Activated CD8-positive, alpha-beta memory T cell treated with anti-CD3 and anti-CD28 coated beads for 36 hours (primary cell): ENCODE results near the gene PCK2. TPM values are rescaled to one million over a fixed set of nuclear protein-coding genes. Genes with fewer than 3 reads are reported as not detected.

Experiments used
- CTCF ChIA-PET: fragments of 350-600 bp; sonication (Branson Sonifier 250); formaldehyde crosslinking; loops from one replicate; lab custom pipeline; 2021; ENCODE audit warnings: antibody characterized with exemption; lab: Charles Lee
- POLR2A ChIA-PET: fragments of 350-600 bp; sonication (Branson Sonifier 250); formaldehyde crosslinking; loops from one replicate; lab custom pipeline; 2021; ENCODE audit warnings: antibody characterized with exemption; lab: Charles Lee
- total RNA-seq, 2 experiments: library from RNA; stranded (reverse); gene quantifications; one replicate each; pipeline ENCODE4 v1.2.3, GENCODE V29; 2021

Gene PCK2
- total RNA-seq, 2 experiments from 2014 or later = 118 to 125 TPM

DNA sequence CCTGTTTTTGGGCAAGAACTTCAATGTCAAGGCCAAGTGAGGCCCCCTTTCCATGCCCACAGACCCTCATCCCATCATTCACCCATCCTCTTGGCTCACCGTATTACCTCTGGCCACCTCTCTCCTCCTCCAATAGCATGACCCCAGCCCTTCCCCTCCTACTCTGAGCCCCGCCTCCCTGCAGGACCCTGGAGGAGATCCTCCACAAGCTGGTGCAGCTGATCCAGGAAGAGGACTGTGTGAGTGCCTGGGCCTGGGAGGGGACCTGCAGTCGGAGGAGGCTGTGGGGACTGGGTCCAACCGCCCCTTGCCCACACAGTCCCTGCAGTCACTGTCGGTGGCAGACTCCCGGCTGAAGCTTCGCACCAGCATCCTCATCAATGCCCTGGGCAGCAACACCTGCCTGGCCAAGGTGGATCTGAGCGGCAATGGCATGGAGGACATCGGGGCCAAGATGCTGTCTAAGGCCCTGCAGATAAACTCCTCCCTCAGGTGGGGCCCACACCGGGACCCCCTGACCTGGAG is 35.1 kb upstream of the PCK2 start:
- POLR2A ChIA-PET = no interaction called here
- CTCF ChIA-PET = interaction anchor here (1.0 to 6.3 kb wide), 10 partner anchors 10 to 102 kb away, joined by 3 to 102 read pairs (median 7); partner anchors contain the start of genes CPNE6, DCAF11, IRF9 and PCK2

DNA sequence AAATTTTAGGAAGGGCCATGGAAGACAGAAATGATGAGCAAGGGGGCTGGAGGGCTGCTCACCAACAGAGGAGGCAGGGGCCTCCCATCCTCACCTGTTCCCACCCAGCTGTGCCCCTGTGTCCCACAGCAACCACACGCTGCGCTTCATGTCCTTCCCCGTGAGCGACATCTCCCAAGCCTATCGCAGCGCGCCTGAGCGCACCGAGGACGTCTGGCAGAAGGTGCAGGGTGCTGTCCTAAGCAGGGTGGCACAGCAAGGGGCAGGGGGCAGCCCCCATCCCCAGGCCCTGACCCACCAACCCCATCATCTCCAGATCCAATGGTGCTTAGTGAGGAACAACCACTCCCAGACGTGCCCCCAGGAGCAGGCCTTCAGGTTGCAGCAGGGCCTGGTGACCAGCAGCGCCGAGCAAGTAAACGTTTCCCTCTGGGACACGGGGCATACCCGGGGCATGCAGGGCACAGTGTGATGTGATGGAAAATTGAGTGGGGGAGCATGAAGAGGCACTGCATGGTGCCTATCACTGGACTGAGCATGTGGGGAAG is 34.2 kb upstream of the PCK2 start:
- CTCF ChIA-PET = interaction anchor here (1.1 kb wide), 1 partner anchor 42 kb away, joined by 3 read pairs; no protein-coding TSS in a partner anchor

DNA sequence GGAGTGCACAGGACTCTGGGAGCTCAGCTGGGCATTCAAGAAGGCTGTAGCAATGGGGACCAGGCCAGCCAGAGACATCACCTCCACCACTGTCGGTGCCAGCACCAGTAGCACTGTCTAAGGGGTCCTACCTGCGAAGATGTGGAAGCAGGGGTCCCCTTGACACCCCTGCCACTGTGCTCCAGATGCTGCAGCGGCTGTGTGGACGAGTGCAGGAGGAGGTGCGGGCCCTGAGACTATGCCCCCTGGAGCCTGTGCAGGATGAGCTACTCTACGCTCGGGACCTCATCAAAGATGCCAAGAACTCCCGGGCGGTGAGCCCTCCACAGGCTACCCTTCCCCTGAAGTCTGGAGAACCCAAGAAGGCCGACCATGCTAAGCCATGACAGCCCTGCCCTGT is 33.7 kb upstream of the PCK2 start:
- ChIA-PET CTCF (interaction anchor here (1.0 to 1.8 kb wide), 4 partner anchors 21 to 48 kb away, joined by 3 to 5 read pairs (median 4); no protein-coding TSS in a partner anchor), POLR2A (no interaction called here)

More for the DNA sequence above, 34.2 kb upstream of the PCK2 start:
- POLR2A ChIA-PET = no interaction called here

DNA sequence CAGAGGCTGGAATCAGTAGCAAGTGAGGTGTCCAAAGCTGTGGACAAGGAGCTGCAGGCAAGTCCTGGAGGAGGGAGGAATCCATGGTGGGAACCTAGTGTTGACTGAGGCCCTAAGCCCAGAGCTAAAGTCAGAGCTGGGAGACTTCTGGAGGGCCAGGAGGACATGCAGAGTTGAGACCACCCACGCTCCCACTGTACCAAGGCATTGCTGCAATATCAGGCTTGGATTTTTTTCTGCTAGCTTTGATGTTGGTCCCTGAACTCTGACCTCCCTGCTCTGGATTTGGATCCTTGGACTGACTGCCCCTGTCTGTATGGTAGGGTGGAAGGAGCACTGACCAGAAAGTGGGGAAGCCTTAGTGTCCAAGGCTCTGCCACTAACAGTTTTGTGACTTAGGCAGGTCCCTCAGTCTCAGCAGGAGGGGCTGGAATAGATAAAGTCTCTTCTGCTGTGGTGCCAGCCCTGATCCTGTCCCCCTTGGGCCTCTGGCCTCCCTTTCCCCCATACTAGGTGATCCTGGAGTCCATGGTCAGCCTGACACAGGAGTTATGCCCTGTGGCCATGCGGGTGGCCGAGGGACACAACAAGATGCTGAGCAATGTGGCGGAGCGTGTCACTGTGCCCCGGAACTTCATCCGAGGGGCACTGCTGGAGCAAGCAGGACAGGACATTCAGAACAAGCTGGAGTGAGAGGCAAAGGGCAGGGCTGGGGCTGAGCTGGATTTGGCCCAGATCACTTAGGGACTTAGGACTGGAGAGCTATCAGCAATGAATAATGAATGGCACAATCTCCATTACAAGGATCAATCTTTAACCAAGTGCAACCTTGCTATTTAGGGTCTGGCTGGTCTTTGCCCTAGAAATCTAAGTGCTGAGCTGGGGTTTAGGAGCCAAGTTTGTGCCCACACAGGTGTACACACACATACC is 32.9 kb upstream of the PCK2 start:
- POLR2A ChIA-PET = no interaction called here

DNA sequence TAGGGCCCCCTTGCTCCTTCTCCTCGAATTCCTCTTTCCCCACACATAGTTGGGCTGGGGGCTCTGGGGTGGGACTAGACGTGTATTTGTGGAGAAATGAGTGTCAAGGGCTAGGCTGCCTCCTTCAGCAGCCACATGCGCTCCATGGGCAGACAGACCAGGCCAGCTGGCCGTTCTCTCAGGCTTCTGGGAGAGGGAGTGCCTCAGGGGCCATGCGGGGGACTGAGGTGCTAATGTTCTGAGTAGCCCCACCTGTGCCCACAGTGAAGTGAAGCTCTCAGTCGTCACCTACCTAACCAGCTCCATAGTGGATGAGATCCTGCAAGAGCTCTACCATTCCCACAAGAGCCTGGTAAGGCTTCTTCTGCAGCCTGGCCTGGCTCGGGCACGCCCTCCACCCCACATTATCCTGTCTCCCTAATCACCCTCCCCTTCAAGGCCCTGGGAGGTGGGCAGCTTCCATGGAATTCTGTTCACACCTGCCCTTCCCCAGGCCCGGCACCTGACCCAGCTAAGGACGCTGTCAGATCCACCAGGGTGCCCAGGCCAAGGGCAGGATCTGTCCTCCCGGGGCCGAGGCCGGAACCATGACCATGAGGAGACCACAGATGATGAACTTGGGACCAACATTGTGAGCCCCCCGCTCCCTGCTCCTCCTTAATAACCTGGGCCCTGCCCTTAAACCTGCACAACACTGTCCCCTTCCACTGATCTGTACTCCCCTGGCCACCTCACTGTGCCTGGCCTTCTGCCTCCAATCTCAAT is 31.7 kb upstream of the PCK2 start:
- POLR2A ChIA-PET = no interaction called here
- CTCF ChIA-PET = interaction anchor here (0.6 to 1.8 kb wide), 3 partner anchors 9 to 232 kb away, joined by 3 to 5 read pairs (median 3); no protein-coding TSS in a partner anchor

More for the DNA sequence above, 32.9 kb upstream of the PCK2 start:
- CTCF ChIA-PET = interaction anchor here (1.0 to 1.8 kb wide), 4 partner anchors 7 to 48 kb away, joined by 3 to 5 read pairs (median 4); no protein-coding TSS in a partner anchor

DNA sequence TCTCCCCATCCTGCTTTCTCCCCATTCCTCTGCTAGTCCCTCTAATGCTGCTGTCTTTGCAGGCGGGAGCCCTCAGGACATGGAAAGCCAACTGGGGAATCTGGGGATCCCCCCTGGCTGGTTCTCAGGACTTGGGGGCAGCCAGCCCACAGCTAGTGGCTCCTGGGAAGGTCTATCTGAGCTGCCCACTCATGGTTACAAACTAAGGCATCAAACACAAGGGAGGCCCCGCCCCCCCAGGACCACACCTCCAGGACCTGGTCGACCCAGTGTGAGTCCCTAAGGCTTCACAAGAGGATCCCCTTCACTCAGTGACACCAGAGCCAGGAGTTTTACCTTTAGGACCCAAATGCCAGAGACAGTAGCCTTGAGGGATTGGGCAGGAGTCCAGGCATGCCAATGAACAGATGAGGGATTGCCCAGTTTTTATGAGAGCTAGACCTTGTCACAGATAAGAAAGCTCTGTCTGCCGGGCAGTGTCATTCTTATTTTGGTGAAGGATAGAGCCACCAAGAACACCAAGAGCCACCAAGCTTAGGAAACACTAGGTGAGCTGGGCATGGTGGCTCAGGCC is 30.8 kb upstream of the PCK2 start:
- POLR2A ChIA-PET = no interaction called here
- CTCF ChIA-PET = interaction anchor here (0.8 kb wide), 1 partner anchor 39 kb away, joined by 4 read pairs; no protein-coding TSS in a partner anchor

DNA sequence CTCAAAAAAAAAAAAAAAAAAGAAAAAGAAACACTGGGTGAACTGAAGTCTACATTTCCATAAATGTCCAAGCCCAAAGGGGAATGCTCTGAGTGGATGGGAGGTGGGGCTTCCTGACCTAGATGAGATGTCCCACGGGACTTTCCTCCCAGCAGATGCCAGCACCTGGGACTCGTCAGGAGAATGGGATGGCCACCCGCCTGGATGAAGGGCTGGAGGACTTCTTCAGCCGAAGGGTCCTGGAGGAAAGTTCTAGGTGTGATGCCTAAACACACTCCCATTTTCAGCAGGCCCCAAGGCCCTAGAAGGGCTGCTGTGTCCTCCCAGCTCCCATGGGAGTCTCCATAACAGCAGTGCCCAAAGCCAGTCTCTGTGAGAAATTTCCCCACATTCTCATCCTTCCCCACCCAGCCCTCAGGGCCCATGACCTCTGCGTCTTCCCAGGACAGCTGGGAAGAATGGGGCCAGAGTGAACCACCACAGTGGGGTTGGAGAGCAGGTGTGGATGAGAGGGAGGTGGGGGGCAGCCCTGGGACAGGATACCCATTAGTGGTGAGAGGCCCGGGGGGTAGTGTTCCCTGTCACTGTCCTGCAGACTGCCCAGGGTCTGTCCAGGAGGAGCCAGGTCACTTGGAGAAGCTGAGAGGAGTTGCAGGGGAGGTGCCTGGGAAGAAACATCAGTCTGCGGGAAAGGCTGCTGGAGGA is 29.9 kb upstream of the PCK2 start:
- POLR2A ChIA-PET = no interaction called here
- CTCF ChIA-PET = interaction anchor here (0.8 kb wide), 1 partner anchor 38 kb away, joined by 4 read pairs; no protein-coding TSS in a partner anchor

DNA sequence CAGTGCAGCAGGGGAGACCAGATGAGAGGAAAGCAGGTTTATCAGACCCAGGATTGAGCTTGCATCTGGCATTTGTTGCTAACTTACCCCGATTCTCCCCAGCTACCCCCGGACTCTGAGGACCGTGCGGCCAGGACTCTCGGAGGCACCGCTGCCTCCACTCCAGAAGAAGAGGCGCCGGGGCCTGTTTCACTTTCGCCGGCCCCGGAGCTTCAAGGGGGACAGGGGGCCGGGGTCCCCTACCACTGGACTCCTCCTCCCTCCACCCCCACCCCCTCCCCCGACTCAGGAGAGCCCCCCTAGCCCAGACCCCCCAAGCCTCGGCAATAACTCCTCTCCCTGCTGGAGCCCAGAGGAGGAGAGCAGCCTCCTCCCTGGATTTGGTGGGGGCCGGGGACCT is 29.3 kb upstream of the PCK2 start:
- ChIA-PET CTCF (no interaction called here), POLR2A (no interaction called here)

DNA sequence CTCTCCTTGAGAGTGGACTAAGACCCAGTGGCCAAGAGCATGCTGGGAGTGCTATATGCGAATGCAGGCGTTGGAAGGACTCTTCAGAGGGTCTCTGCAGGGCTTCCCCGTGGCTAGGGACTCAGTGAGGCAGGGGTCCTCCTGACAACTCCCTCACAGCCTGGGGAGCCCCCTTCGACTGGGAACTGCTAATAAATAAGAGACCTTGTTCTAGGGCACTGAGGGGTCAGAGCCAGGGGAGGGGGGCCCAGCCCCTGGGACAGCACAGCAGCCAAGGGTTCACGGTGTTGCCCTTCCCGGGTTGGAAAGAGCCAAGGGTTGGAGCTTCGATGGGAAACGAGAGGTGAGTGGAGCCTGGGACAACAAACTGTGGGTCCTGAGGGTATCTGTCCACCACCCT is 28.7 kb upstream of the PCK2 start:
- ChIA-PET CTCF (no interaction called here), POLR2A (interaction anchor here (0.6 kb wide), 1 partner anchor 122 kb away, joined by 3 read pairs; no protein-coding TSS in a partner anchor)

DNA sequence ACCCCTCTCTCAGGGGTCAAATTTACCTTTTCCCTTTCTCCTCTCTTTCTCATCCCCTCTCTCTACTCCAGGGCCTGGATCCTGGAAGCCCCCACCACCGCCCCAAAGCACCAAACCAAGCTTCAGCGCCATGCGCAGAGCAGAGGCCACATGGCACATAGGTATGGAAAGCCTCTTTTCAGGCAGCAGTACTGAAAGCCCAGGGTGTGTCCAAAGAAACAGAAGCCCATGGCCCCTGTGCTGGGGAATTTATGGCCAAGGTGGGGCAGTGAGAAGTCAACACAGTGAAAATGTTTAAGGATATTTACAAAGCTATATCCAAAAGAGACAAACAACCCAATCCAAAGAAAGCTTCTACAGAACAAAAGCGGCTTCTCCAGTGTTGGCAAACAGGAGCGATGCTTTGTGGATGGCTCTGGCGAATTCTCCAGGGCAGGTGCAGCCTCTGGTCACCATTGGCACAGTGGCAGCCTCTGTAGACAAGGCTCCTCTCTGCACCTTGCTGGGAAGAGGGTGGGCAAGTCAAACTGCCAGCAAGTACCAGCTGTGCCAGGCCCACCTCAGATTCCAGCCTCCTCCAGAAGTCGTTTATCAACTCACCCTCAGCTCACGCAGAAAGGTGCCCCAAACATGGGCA is 27.5 kb upstream of the PCK2 start:
- ChIA-PET CTCF (interaction anchor here (1.0 kb wide), 1 partner anchor 8 kb away, joined by 3 read pairs; no protein-coding TSS in a partner anchor), POLR2A (no interaction called here)

DNA sequence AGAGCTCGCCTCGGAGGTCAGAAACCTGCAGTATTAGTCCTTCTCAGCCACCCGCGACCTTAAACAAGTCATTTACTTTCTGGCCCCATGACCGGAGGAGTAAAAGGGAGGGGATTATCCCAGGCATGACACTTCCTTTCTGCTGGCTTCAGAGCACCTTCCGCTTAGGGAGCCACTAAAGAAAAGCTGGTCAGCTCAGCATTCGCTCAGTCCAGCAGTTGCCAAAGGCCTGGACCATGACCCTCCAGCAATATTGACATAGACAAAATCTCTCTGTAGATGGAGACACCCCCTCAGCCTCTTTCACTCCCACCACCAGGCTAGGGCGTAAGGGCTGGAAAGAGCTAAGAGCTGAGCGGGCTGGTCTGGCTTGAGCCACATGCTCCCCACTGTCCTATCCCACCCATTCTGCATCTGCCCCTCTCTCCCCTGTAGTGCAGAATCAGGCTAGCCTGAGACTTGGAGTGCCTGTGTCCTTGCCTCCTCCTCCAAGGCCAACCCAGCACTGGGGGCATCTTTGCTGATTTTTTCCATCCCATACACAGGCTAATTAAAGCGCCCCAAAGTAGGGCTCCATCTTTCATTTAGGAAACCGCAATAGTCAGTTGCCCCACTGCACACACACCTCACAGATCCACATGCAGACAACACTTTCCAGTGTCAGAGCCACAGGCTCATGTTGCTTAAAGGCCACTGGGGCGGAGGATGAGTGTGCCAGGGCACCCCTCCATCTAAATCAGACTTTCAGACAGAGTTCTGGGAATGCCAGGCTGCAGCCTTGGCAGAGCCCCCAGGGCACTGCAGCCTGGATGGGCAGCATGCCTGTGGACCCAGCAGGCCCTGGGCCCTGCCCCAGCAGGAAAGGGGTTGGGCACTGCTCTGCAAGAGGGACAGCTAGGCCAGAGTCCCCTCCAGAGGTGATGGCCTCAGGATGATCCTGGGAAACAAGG is 26.7 kb upstream of the PCK2 start:
- ChIA-PET CTCF (interaction anchor here (1.0 to 1.2 kb wide), 2 partner anchors 9 to 22 kb away, joined by 3 read pairs; no protein-coding TSS in a partner anchor), POLR2A (no interaction called here)

DNA sequence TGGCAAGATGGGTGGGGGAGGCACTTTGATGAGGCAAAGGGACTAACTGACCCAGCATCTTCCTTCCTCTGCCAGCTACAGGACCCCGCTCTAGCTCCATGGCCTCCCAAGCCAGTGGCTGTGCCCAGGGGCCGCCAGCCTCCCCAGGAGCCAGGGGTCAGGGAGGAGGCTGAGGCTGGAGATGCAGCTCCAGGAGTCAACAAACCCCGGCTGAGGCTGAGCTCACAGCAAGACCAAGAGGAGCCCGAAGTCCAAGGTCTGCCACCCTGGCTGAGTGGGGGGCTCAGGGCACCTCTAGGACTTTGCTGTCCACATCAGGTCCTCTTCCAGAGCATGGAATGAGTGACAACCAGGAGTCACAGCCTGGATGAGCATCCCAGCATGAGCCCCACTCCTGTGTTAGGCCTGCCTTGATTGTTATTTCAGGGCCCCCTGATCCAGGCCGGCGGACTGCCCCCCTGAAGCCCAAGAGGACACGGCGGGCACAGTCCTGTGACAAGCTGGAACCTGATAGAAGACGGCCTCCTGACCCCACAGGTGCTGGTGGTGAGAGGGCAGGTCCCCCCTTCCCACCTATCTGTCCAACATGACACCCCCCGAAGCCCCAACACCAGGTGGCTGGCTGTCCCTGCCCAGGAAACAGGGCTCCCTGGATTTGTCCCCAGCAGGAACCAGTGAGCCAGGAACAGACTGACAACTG is 25.2 kb upstream of the PCK2 start:
- ChIA-PET CTCF (interaction anchor here (1.2 to 2.6 kb wide), 3 partner anchors 10 to 22 kb away, joined by 3 to 13 read pairs (median 6); no protein-coding TSS in a partner anchor), POLR2A (no interaction called here)

DNA sequence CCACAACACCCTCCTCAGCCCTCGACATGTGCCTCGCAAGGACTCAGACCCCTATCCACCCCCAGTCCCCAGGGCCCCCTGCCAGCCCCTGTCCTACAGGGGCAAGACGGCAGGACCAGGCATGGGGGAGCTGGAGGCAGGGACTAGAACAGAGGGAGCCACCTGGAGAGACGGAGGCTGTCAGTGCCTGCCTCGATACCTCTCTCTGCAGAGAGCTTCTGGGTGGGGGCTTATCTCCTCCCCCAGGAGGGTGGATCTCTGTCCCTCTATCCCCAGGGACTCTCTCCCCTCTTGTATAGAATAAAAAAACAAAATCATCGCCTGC is 24.7 kb upstream of the PCK2 start:
- ChIA-PET POLR2A (no interaction called here), CTCF (interaction anchor here (0.8 to 2.6 kb wide), 3 partner anchors 11 to 28 kb away, joined by 3 to 13 read pairs (median 6); no protein-coding TSS in a partner anchor)

DNA sequence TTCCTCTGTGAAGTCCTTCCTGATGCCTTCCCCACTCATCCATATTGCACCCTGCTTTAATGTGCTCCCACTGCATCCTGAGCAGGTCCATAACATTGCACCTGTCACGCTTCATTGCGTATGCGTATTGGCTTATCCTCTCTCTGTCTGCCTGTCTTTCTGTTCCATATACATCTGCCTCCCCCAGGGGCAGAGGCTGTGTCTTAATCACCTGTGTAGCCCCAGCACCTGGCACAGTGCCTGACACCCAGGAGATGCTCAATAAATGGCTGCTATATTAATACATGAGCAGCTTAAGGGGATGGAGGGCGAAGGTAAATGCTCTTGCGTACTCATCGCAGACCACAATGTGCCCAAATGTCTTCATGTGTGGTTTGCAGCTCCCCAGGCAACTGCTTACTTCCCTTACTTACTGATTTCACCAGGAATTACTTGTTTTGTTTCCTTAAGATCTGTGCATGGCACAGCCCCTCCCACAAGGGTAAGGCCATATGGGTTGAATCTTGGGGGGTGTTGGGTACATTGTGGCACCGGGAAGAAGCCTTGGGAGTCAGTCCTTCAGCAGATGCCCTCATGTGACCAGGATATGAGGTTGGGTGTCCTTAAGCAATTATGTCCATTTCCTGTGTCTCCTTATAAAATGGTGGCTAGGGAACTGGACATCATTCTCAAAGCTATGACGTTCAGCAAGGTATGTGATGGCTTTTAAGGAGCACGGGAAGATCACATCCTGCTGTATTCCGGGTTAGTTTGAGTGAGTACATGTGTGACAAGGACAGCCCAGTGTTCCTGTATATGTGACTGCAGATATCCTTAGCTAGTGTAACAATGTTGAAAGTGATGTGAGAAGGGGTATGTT is 23.6 kb upstream of the PCK2 start:
- CTCF ChIA-PET = interaction anchor here (1.0 to 2.6 kb wide), 6 partner anchors 12 to 36 kb away, joined by 3 to 13 read pairs (median 5); partner anchors contain the start of gene CARMIL3
- POLR2A ChIA-PET = interaction anchor here (0.6 to 1.5 kb wide), 2 partner anchors 10 to 17 kb away, joined by 3 to 4 read pairs; no protein-coding TSS in a partner anchor
